Calu3 (cell line): ENCODE measurements around the gene TPMT. TPM values are rescaled to one million over a fixed set of nuclear protein-coding genes. Genes with fewer than 3 reads are reported as not detected.
"Not testable (repeated sequence)": the region's sequence is repeated elsewhere in the genome, so short reads cannot be mapped to it uniquely, and the experiment has no call there.

Experiments
- BruUV-seq: library from RNA; stranded (reverse); fragments of 400-500 nt; replicated peaks from 2 replicates; lab custom pipeline; 2021; lab: Mats Ljungman, UMichigan
- CTCF ChIA-PET: fragments of 300-600 bp; sonication (Branson Sonifier 250); formaldehyde crosslinking; loops from one replicate; lab custom pipeline; 2022; ENCODE audit warnings: antibody characterized with exemption; lab: Charles Lee
- DNase-seq: peaks from one replicate; pipeline ENCODE4 v3.0.0; 2022
- H3K27ac Mint-ChIP-seq: one replicate; pipeline ENCODE4 v1.8.0; 2022; ENCODE audit warnings: mixed read lengths; ENCODE audit not compliant: unreplicated experiment
- H3K27me3 Mint-ChIP-seq: one replicate; pipeline ENCODE4 v1.8.0; 2022; ENCODE audit warnings: mixed read lengths; ENCODE audit not compliant: unreplicated experiment
- H3K36me3 Mint-ChIP-seq: one replicate; pipeline ENCODE4 v1.8.0; 2022; ENCODE audit warnings: mild to moderate bottlenecking, moderate library complexity, mixed read lengths; ENCODE audit not compliant: insufficient read depth, unreplicated experiment
- H3K4me1 Mint-ChIP-seq: one replicate; pipeline ENCODE4 v1.8.0; 2022; ENCODE audit warnings: mild to moderate bottlenecking, low read depth, mixed read lengths; ENCODE audit not compliant: unreplicated experiment
- H3K4me3 Mint-ChIP-seq: one replicate; pipeline ENCODE4 v1.8.0; 2022; ENCODE audit warnings: mild to moderate bottlenecking, low read depth, moderate library complexity, mixed read lengths; ENCODE audit not compliant: unreplicated experiment
- H3K9me3 Mint-ChIP-seq: one replicate; pipeline ENCODE4 v1.8.0; 2022; ENCODE audit warnings: low read depth, mixed read lengths; ENCODE audit not compliant: unreplicated experiment
- intact Hi-C: fragments of 100-400 bp; cut with micrococcal nuclease; formaldehyde crosslinking; loops from one replicate; pipeline ENCODE4 v1.10.0; 2022; ENCODE audit not compliant: unreplicated experiment
- total RNA-seq: library from RNA; stranded (reverse); gene quantifications from 2 replicates; pipeline ENCODE4 v1.2.3, GENCODE V29; 2022
- TF ChIP-seq, protein P1 (sequence below): fragments of 200-600 bp; IDR thresholded peaks from one replicate; pipeline ENCODE4 v1.8.0; 2022; ENCODE audit warnings: antibody characterized with exemption; ENCODE audit not compliant: unreplicated experiment

The TPMT gene
- total RNA-seq, 1 experiment from 2014 or later, result 7.6 TPM

DNA sequence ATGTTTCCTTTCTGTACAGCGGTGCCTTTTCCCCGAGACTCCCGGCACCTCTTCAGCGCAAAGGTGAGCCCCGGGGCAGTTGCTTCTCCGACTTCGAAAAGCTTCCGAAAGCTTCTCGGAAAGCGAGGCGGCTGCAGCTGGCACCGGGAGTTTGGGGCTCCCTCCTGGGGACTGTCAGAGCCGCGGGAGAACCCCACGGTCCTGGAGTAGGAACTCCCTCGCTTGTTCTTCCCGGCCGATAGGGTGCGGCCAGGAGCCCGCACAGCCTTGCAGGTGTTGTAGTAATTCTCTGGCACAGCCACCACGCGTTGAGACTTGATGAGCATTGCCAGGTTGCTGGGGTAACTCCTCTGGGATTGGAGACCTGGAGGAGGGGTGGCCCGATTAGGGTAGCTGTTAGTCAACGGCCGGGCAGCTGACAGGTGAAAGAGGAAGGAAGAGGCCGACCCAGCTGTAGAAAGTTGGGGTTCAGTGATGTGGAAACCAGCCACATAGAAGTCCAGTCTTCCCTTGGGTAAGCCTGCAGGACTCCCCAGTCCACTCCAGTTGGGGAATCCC, 1.1 kb upstream of the TPMT start:
- CTCF ChIA-PET, result no interaction called here
- intact Hi-C loops, result loop anchor here (10.0 kb wide), 1 partner anchor 109 kb away; the partner anchor contains the start of gene DEK
- Mint-ChIP-seq H3K9me3 (no peaks in the 10 kb centered on the region), H3K27me3 (no peaks in the 10 kb centered on the region), H3K4me3 (peak overlapping the region; percentile 93), H3K36me3 (peaks cover 27% of the 10 kb centered on the region), H3K27ac (no peak overlapping the region), H3K4me1 (peaks cover 9% of the 10 kb centered on the region)
- BruUV-seq, result no TSS peak
- peak; percentile 68 for DNase-seq
- TF ChIP-seq, protein P1, sequence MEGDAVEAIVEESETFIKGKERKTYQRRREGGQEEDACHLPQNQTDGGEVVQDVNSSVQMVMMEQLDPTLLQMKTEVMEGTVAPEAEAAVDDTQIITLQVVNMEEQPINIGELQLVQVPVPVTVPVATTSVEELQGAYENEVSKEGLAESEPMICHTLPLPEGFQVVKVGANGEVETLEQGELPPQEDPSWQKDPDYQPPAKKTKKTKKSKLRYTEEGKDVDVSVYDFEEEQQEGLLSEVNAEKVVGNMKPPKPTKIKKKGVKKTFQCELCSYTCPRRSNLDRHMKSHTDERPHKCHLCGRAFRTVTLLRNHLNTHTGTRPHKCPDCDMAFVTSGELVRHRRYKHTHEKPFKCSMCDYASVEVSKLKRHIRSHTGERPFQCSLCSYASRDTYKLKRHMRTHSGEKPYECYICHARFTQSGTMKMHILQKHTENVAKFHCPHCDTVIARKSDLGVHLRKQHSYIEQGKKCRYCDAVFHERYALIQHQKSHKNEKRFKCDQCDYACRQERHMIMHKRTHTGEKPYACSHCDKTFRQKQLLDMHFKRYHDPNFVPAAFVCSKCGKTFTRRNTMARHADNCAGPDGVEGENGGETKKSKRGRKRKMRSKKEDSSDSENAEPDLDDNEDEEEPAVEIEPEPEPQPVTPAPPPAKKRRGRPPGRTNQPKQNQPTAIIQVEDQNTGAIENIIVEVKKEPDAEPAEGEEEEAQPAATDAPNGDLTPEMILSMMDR, result no peak

DNA sequence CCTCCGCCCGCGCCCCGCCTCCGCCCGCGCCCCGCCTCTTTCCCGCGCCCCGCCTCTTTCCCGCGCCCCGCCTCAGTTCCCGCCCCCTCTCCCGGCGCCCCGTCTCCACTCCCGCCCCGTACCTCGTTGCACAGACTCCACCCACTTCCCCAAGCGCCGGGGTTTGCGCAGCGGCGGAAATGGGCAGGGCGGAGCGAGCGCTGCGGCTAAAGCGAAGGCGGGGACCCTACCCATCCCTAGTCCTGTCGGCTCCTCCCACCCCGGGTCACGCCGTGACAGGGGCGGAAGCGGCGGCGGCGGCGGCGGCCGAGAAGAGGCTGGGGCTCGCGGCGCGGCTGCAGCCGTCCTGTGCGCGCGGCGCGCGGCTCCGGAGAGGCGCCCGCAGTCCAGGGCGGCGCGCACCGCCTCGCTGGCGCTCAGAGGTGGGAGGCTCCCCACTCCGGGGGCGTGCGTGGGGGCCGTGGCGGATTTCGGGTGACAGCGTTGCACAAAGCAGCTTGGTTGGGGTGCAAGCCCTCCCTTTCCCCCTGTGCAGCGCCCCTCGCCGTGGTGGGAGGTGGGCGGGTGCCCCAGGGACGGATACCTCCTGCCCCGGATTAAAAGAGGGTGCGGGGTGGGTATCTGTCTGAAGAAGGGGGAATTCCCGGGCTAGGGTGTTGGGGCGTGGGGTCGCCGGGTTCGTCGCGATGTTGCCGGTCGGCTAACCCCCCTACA, 430 bp upstream of the TPMT start, which contains the start of gene KDM1B:
Gene KDM1B (plus strand): TSS at position 273 of the 714 bp plus-strand sequence. CDS start 4,474 bp downstream, outside the sequence.
- Mint-ChIP-seq H3K36me3 (peaks cover 27% of the 10 kb centered on the region), H3K27ac (peak within 1 kb of the TSS; percentile 81), H3K27me3 (no peaks in the 10 kb centered on the region), H3K9me3 (no peaks in the 10 kb centered on the region), H3K4me1 (peaks cover 9% of the 10 kb centered on the region), H3K4me3 (peak within 1 kb of the TSS; percentile 93)
- TF ChIP-seq, protein P1, result no peak
- intact Hi-C loops, result loop anchor here (10.0 kb wide), 1 partner anchor 109 kb away; the partner anchor contains the start of gene DEK
- no TSS peak for BruUV-seq
- DNase-seq, result peak; percentile 95
- CTCF ChIA-PET, result no interaction called here

DNA sequence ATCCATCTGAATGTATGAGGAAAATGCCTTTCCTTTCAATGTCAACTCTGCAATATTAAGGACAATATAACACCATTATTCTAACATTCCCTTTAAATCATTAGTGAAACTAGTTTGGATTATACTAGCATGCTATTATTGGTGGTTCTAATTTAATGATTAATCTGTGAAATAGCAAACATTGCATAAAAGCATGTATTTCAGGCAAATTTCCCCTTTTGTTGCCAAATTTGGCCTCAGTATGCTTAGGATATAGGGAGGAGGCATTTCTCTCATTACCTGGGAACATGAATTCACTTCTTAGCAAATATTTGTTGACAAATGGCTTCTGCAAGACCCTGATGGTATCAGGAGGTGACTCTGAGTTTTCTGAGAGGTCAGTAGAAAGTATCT, 1.6 kb downstream of the TPMT start:
- Mint-ChIP-seq H3K4me3 (no peak overlapping the region), H3K36me3 (peaks cover 23% of the 10 kb centered on the region), H3K9me3 (no peaks in the 10 kb centered on the region), H3K27ac (no peak overlapping the region), H3K27me3 (no peaks in the 10 kb centered on the region), H3K4me1 (peaks cover 9% of the 10 kb centered on the region)
- no peak for DNase-seq
- CTCF ChIA-PET, result no interaction called here
- BruUV-seq, result no TSS peak
- TF ChIP-seq, protein P1, result no peak
- intact Hi-C loops, result loop anchor here (10.0 kb wide), 1 partner anchor 111 kb away; the partner anchor contains the start of gene DEK

DNA sequence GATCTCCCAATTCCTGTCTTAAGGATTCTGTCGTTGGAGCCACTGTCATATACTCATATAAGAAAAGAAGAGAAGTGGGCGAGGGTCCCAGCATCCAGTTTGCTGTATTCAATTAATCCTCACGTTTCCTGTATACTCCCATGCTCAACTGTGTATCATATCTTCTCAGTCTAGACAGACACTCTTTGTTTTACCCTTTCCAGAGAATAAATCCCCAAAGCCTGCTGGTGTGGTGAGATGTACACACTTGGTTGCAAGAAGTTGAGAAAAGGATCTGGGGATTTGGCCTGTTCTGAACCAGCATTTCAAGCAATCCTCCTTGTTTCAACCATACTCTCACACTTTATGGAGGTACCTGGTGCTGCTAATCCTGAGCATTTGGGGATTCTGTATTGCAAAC, 3.1 kb downstream of the TPMT start:
- CTCF ChIA-PET, result interaction anchor here (0.7 kb wide), 2 partner anchors 121 to 362 kb away, joined by 3 to 10 read pairs; no protein-coding TSS in a partner anchor

DNA sequence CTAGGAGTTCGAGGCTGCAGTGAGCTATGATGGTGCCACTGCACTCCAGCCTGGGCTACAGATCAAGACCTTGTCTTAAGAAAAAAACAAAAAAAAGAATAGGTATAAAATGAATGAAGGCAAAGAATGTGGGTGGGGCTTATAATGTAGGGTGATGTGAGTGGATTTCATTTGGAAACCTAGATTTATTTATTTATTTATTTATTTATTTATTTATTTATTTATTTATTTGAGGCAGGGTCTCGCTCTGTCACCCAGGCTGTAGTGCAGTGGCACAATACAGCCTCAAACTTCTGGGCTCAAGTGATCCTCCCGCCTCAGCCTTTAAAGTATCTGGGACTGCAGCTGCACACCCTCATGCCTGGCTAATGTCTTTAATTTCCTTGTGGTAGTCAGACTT, 3.5 kb downstream of the TPMT start:
- not testable (repeated sequence) for H3K4me1 Mint-ChIP-seq, BruUV-seq

More for the DNA sequence above, 3.1 kb downstream of the TPMT start:
- Mint-ChIP-seq H3K27me3 (no peaks in the 10 kb centered on the region), H3K4me1 (peaks cover 9% of the 10 kb centered on the region), H3K4me3 (no peak overlapping the region), H3K27ac (no peak overlapping the region), H3K36me3 (peaks cover 23% of the 10 kb centered on the region), H3K9me3 (no peaks in the 10 kb centered on the region)
- TF ChIP-seq, protein P1, result no peak
- no peak for DNase-seq
- intact Hi-C loops, result loop anchor here (10.0 kb wide), 1 partner anchor 113 kb away; the partner anchor contains the start of gene DEK
- BruUV-seq, result no TSS peak

More for the DNA sequence above, 3.5 kb downstream of the TPMT start:
- intact Hi-C loops, result loop anchor here (10.0 kb wide), 1 partner anchor 113 kb away; the partner anchor contains the start of gene DEK
- DNase-seq, H3K27ac Mint-ChIP-seq, H3K27me3 Mint-ChIP-seq, H3K4me3 Mint-ChIP-seq, H3K9me3 Mint-ChIP-seq: not testable (repeated sequence)
- H3K36me3 Mint-ChIP-seq, result peaks cover 23% of the 10 kb centered on the region
- CTCF ChIA-PET, result interaction anchor here (0.7 kb wide), 1 partner anchor 361 kb away, joined by 10 read pairs; no protein-coding TSS in a partner anchor
